ENCODE data around the gene KIAA0040. TPM values are rescaled to one million over a fixed set of nuclear protein-coding genes. Genes with fewer than 3 reads are reported as not detected.
A peak's percentile ranks its signal among the peaks of the same experiment; 100 is the strongest.

Gene KIAA0040
- total and polyA plus RNA-seq, 9 donors = 9.1 to 15.7 (median 14.0) TPM

GRCh38 chr1:175158170-175158591 is 34.4 kb downstream of the KIAA0040 start:
- peaks cover 5% of the 10 kb centered on the region for H3K4me1 ChIP-seq (ENCODE audit: control insufficient read depth, insufficient read depth, low read length)
- no peak overlapping the region for H3K27ac ChIP-seq (ENCODE audit: low read length)
- peaks cover 2% of the 10 kb centered on the region for H3K27me3 ChIP-seq (ENCODE audit: control insufficient read depth, insufficient read depth, low read length)
- no peaks in the 10 kb centered on the region for H3K9me3 ChIP-seq (replicated peaks; ENCODE audit: control insufficient read depth, low read depth, low read length)
- 76% methylated on average over 2 of the region's 6 CpGs for WGBS (ENCODE audit: insufficient coverage)
- no peaks in the 10 kb centered on the region for H3K36me3 ChIP-seq (ENCODE audit: control insufficient read depth, insufficient read depth, low read length)
- H3K4me3 ChIP-seq (ENCODE audit: low read length) = no peak overlapping the region
- no peak for DNase-seq

DNA sequence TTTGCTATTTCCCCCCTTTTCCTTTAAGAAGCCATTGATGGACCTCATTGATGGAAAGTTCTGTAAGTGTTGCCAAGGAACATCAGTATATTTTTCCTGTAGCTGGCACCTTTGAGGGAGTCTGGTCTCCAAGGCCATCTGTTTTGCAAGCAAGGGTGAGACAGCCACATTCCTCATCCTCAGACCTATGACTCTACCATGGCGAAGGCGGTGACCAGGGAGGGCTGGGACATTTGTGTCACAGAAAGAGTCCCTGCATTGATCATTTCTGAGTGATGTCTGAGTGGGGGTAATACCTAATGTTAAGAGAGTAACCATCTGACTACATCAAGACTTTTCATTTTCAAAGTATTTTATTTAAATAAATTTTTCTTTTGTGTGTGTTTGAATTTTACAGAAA is 35.4 kb downstream of the KIAA0040 start:
- Histone ChIP-seq H3K27me3 (ENCODE audit: control insufficient read depth, insufficient read depth, low read length) (peaks cover 4% of the 10 kb centered on the region), H3K36me3 (ENCODE audit: control insufficient read depth, insufficient read depth, low read length) (no peaks in the 10 kb centered on the region), H3K27ac (ENCODE audit: low read length) (no peak overlapping the region), H3K9me3 (replicated peaks; ENCODE audit: control insufficient read depth, low read depth, low read length) (no peaks in the 10 kb centered on the region), H3K4me3 (ENCODE audit: low read length) (no peak overlapping the region), H3K4me1 (ENCODE audit: control insufficient read depth, insufficient read depth, low read length) (no peaks in the 10 kb centered on the region)
- no CpG with 5 or more reads among the region's 2 CpGs for WGBS (ENCODE audit: insufficient coverage)
- no peak for DNase-seq

DNA sequence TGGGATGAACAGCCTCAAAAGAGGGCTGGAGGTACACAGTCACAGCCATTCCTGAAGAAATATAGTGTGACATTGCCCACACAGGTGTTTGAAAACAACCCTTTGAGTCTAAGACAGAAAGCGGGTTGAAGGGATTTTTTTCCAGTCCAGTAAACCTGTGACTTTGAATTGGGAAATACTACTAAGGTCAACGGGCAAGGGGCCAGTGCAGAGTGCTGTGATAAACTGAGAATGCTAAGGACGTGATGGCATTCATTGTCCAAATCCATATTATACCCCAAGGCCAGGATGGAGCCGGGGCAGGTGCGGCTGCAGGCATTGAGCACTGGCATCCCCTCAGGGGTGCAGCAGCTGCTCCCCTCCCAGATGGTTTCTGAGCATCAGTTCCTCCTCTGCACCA is 36.6 kb downstream of the KIAA0040 start:
- no peak overlapping the region for H3K27ac ChIP-seq (ENCODE audit: low read length)
- no peaks in the 10 kb centered on the region for H3K36me3 ChIP-seq (ENCODE audit: control insufficient read depth, insufficient read depth, low read length)
- H3K4me3 ChIP-seq (ENCODE audit: low read length) = no peak overlapping the region
- 83% methylated on average over 1 of the region's 5 CpGs for WGBS (ENCODE audit: insufficient coverage)
- DNase-seq = no peak
- peaks cover 5% of the 10 kb centered on the region for H3K27me3 ChIP-seq (ENCODE audit: control insufficient read depth, insufficient read depth, low read length)
- no peaks in the 10 kb centered on the region for H3K9me3 ChIP-seq (replicated peaks; ENCODE audit: control insufficient read depth, low read depth, low read length)
- no peaks in the 10 kb centered on the region for H3K4me1 ChIP-seq (ENCODE audit: control insufficient read depth, insufficient read depth, low read length)

- Histone ChIP-seq H3K27me3 (ENCODE audit: control insufficient read depth, insufficient read depth, low read length) (peaks cover 8% of the 10 kb centered on the region), H3K27ac (ENCODE audit: low read length) (no peak overlapping the region), H3K4me1 (ENCODE audit: control insufficient read depth, insufficient read depth, low read length) (no peaks in the 10 kb centered on the region), H3K9me3 (replicated peaks; ENCODE audit: control insufficient read depth, low read depth, low read length) (no peaks in the 10 kb centered on the region), H3K36me3 (ENCODE audit: control insufficient read depth, insufficient read depth, low read length) (no peaks in the 10 kb centered on the region), H3K4me3 (ENCODE audit: low read length) (no peak overlapping the region)
- WGBS (ENCODE audit: insufficient coverage) = 54% methylated on average over 4 of the region's 4 CpGs
- DNase-seq = no peak
Observed at GRCh38 chr1:175155473-175155856, 37.1 kb downstream of the KIAA0040 start.

DNA sequence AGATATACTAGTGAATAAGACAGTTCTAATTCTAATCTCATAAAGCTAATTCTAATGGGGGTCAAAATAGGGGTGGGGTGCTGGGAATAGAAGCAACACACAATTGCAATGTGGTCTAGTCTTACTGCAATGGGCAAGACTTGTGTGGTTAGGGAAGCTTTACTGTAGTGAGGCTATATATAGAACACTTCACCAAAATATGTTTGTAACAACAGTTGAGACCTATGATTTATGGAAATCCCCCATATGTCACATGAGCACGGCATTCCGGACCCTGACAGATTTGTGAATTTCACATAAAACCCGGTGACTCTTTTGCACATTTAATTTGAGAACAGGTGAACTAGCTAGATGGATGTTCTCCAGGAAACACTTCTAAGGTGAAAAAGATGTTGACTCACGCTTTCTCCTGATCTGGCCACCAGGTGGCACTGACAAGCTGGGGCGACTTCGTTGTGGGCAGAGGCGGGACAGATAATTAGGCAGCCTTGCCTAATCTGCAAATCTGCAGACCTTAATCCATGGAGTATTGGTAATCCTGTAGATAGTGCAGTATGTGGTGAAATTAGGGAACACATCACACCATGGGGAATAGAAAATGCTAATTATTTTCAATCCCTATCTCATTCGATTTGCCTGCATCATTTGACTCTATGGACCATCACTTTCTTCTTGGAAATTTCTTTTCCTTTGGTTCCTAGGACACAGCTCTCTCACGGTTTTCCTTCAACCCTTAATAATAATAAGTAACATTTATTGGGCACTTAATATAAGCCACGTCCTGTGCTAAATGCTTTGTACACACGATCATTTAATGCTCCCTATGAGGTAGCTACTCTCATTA is 37.7 kb downstream of the KIAA0040 start:
- no peak overlapping the region for H3K4me3 ChIP-seq (ENCODE audit: low read length)
- DNase-seq = peak; percentile 69
- H3K27me3 ChIP-seq (ENCODE audit: control insufficient read depth, insufficient read depth, low read length) = peaks cover 9% of the 10 kb centered on the region
- no peaks in the 10 kb centered on the region for H3K4me1 ChIP-seq (ENCODE audit: control insufficient read depth, insufficient read depth, low read length)
- 5% methylated on average over 3 of the region's 11 CpGs for WGBS (ENCODE audit: insufficient coverage)
- H3K9me3 ChIP-seq (replicated peaks; ENCODE audit: control insufficient read depth, low read depth, low read length) = no peaks in the 10 kb centered on the region
- no peak overlapping the region for H3K27ac ChIP-seq (ENCODE audit: low read length)
- no peaks in the 10 kb centered on the region for H3K36me3 ChIP-seq (ENCODE audit: control insufficient read depth, insufficient read depth, low read length)

GRCh38 chr1:175152006-175152652 is 40.4 kb downstream of the KIAA0040 start:
- H3K36me3 ChIP-seq (ENCODE audit: control insufficient read depth, insufficient read depth, low read length) = no peaks in the 10 kb centered on the region
- DNase-seq = peak; percentile 56
- peaks cover 9% of the 10 kb centered on the region for H3K27me3 ChIP-seq (ENCODE audit: control insufficient read depth, insufficient read depth, low read length)
- WGBS (ENCODE audit: insufficient coverage) = 6% methylated on average over 6 of the region's 15 CpGs
- H3K4me1 ChIP-seq (ENCODE audit: control insufficient read depth, insufficient read depth, low read length) = no peaks in the 10 kb centered on the region
- no peak overlapping the region for H3K27ac ChIP-seq (ENCODE audit: low read length)
- no peaks in the 10 kb centered on the region for H3K9me3 ChIP-seq (replicated peaks; ENCODE audit: control insufficient read depth, low read depth, low read length)
- no peak overlapping the region for H3K4me3 ChIP-seq (ENCODE audit: low read length)

- Histone ChIP-seq H3K4me1 (ENCODE audit: control insufficient read depth, insufficient read depth, low read length) (peaks cover 3% of the 10 kb centered on the region), H3K36me3 (ENCODE audit: control insufficient read depth, insufficient read depth, low read length) (no peaks in the 10 kb centered on the region), H3K4me3 (ENCODE audit: low read length) (no peak overlapping the region), H3K9me3 (replicated peaks; ENCODE audit: control insufficient read depth, low read depth, low read length) (no peaks in the 10 kb centered on the region), H3K27me3 (ENCODE audit: control insufficient read depth, insufficient read depth, low read length) (peaks cover 9% of the 10 kb centered on the region), H3K27ac (ENCODE audit: low read length) (no peak overlapping the region)
- DNase-seq = no peak
- 72% methylated on average over 9 of the region's 9 CpGs for WGBS (ENCODE audit: insufficient coverage)
Observed at GRCh38 chr1:175150596-175151319, 41.8 kb downstream of the KIAA0040 start.

DNA sequence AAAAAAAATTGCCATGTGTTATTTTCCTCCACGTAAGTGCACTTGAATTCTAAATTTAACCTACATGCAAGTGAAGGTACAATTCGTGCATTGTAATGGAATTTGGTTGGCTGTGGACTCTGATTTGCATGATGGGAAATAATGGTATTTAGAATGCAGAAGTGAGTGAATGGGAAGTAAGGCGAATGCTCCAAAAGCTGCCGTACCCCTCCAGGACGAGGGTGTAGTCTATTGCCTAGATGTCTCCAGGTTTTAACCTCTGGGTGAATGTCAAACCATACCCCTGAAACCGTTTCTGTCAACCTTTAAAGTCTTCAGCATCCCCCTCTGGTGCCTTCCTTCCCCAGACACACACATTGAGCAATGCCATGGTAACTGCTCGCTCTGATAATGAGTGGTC is 44.5 kb downstream of the KIAA0040 start:
- no peaks in the 10 kb centered on the region for H3K9me3 ChIP-seq (replicated peaks; ENCODE audit: control insufficient read depth, low read depth, low read length)
- peaks cover 7% of the 10 kb centered on the region for H3K27me3 ChIP-seq (ENCODE audit: control insufficient read depth, insufficient read depth, low read length)
- no CpG with 5 or more reads among the region's 7 CpGs for whole genome bisulfite sequencing (ENCODE audit: insufficient coverage)
- H3K4me1 ChIP-seq (ENCODE audit: control insufficient read depth, insufficient read depth, low read length) = peaks cover 3% of the 10 kb centered on the region
- no peak for DNase-seq
- H3K36me3 ChIP-seq (ENCODE audit: control insufficient read depth, insufficient read depth, low read length) = no peaks in the 10 kb centered on the region
- H3K27ac ChIP-seq (ENCODE audit: low read length) = no peak overlapping the region
- no peak overlapping the region for H3K4me3 ChIP-seq (ENCODE audit: low read length)

DNA sequence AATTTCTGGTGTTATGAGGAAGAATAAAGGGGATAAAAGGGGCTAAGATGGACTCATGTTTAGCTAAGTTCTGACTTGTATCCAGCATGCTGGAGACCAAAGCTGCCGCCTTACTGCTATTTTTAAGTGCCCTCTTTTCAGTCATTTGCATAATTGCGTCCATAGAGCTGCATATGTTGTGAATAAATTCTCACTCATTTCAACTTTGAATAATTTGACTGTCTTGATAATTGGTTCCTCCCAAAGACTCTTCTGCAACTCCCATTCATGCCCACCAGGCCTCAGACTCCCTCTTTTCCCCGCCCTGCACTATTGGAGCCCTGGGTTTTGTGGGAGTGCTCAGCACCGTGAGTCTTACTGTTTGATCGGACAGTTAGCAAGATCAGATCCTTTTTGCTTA is 45.0 kb downstream of the KIAA0040 start:
- Histone ChIP-seq H3K4me1 (ENCODE audit: control insufficient read depth, insufficient read depth, low read length) (peaks cover 3% of the 10 kb centered on the region), H3K36me3 (ENCODE audit: control insufficient read depth, insufficient read depth, low read length) (no peaks in the 10 kb centered on the region), H3K27me3 (ENCODE audit: control insufficient read depth, insufficient read depth, low read length) (peaks cover 7% of the 10 kb centered on the region), H3K4me3 (ENCODE audit: low read length) (no peak overlapping the region), H3K9me3 (replicated peaks; ENCODE audit: control insufficient read depth, low read depth, low read length) (no peaks in the 10 kb centered on the region), H3K27ac (ENCODE audit: low read length) (no peak overlapping the region)
- 100% methylated on average over 1 of the region's 5 CpGs for WGBS (ENCODE audit: insufficient coverage)
- no peak for DNase-seq
